Mucosa of stomach (tissue), 1 donor: ENCODE data around the gene BRSK2.
"Not testable (repeated sequence)": the region's sequence is repeated elsewhere in the genome, so short reads cannot be mapped to it uniquely, and the experiment has no call there.

Experiments used
- H3K27me3 ChIP-seq: one replicate; pipeline ENCODE4 v1.7.0; 2013; ENCODE audit warnings: mild to moderate bottlenecking, low read length; ENCODE audit not compliant: control insufficient read depth, insufficient read depth
- H3K36me3 ChIP-seq: one replicate; pipeline ENCODE4 v1.7.0; 2013; ENCODE audit warnings: low read length; ENCODE audit not compliant: control insufficient read depth, insufficient read depth
- H3K4me1 ChIP-seq: one replicate; pipeline ENCODE4 v1.7.0; 2013; ENCODE audit warnings: mild to moderate bottlenecking, low read length; ENCODE audit not compliant: control insufficient read depth, insufficient read depth
- H3K4me3 ChIP-seq: one replicate; pipeline ENCODE4 v1.7.0; 2013; ENCODE audit warnings: low read length
- H3K9ac ChIP-seq: one replicate; pipeline ENCODE4 v1.7.0; 2013; ENCODE audit warnings: mild to moderate bottlenecking, low read length, moderate library complexity
- H3K9me3 ChIP-seq: one replicate; pipeline ENCODE4 v1.7.0; 2013; ENCODE audit warnings: mild to moderate bottlenecking, low read length, moderate library complexity; ENCODE audit not compliant: control insufficient read depth
- donor health status: Pancreatic carcinoma.

Gene BRSK2

DNA sequence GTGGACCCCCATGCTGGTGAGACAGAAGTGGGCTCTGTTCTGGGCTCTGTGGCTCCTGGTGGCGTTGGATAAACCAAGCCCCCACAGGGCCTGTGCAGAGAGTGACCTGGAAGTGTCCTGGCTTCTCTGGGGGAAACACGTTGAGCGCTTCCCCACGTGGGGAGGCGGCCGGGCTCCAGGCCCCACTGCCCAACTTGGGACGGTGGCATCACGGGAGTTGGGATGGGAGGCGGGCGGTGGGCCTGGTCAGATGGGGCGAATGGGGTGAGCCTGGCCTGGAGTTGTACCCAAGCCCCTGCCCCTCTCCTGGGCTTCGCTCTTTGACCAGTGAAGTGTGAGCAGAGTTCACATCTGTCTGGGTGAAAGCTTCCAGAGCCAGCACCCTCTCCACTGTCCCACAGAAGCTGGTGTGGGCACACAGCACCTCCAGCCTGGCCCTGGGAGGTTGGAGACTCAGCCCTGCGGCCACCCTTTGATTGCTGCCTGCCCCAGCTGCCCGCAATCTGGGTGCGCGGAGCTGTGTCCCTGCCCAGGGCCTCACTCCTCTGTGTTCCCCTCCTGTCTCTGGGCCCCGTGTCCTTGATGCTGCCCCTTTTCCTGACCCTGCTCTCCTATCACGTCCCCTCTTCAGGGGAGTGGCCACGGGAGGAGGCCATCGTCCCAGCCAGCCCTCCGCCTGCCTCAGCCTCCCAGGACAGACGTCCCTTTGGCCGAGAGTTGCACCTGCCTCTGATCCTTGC is 14.2 kb downstream of the BRSK2 start:
- H3K4me3 ChIP-seq: no peak overlapping the region
- no peaks in the 10 kb centered on the region for H3K9me3 ChIP-seq
- no peak overlapping the region for H3K9ac ChIP-seq
- H3K36me3 ChIP-seq: no peaks in the 10 kb centered on the region
- H3K4me1 ChIP-seq: no peaks in the 10 kb centered on the region
- peaks cover 11% of the 10 kb centered on the region for H3K27me3 ChIP-seq

DNA sequence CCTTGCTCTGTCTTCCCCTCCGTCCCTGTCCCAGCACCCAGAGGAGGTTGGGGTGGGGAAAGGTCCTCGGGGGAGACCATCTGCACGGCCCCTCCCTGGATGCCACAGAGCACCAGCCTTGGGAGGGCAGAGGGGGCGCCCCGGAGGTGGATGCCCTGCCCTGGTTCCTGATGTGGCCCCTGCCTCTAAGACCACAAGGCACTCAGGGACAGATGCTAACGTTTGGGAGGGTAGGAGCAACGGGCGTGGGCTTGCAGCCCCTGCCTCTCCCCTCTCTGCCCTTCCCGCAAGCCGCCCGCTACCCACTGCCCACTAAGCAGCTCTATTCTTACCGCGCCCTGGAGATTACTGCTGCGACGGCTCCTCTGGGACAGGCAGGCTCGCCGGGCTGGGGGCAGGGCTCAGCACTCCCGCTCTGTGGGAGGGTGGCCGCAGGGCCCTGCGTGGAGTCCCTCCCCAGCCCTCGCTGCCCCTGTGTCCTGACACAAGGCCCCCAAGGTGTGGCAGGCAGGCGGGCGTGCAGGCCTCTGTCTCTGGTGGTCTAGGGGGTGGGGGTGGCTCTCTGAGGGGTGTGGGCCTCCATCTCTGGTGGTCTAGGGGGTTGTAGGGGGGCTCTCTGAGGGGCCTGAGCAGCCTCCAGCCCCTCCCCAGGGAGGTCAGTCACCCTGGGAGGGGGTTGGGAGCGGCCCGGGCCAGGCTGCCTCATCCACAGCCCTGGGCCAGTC is 14.9 kb downstream of the BRSK2 start:
- Histone ChIP-seq H3K27me3 (peaks cover 7% of the 10 kb centered on the region), H3K4me1 (no peaks in the 10 kb centered on the region), H3K9me3 (no peaks in the 10 kb centered on the region)

DNA sequence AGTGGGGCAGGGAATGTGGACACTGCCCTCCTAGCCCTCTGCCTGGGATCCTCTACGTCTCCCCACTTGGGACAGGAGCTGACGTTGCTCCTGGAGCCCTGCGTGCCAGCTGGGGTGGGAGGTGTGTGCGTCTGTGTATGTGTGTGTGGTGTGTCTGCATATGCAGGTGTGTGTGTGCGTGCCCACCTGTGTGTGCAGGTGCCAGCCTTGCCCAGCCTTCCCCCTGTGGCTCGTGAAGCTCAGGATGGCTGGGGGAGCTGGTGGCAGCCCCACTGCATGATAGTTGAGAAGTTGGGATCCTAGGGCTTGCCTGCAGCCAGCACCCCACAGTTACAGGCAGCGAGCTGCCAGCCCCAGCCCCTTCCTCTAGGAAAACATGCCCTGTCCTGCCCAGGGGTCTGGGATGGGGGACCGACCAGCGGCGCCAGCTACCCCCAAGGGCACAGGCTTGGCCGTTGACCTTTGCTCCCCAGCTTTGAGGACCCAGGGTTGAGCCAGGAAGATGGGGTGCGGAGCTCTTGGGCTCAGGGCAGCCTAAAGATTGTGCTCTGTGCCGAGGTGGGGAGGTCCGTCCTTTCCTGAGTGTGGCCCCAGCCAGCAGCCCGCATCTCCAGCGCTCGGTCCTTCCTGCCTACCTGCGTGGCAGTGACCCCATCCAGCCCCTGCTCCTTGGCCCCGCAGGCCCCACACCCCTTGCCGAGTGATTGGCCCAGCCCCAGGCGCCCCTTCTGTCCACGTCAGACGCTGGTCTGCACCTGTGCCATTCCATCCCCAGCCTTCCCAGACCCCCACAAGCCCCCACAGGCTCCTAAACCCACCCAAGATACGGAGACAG is 15.7 kb downstream of the BRSK2 start:
- peaks cover 7% of the 10 kb centered on the region for H3K27me3 ChIP-seq
- H3K4me1 ChIP-seq: no peaks in the 10 kb centered on the region
- no peak overlapping the region for H3K4me3 ChIP-seq
- no peaks in the 10 kb centered on the region for H3K9me3 ChIP-seq
- no peaks in the 10 kb centered on the region for H3K36me3 ChIP-seq
- H3K9ac ChIP-seq: no peak overlapping the region

More for the DNA sequence above, 14.9 kb downstream of the BRSK2 start:
- Histone ChIP-seq H3K9ac (no peak overlapping the region), H3K36me3 (no peaks in the 10 kb centered on the region), H3K4me3 (no peak overlapping the region)

DNA sequence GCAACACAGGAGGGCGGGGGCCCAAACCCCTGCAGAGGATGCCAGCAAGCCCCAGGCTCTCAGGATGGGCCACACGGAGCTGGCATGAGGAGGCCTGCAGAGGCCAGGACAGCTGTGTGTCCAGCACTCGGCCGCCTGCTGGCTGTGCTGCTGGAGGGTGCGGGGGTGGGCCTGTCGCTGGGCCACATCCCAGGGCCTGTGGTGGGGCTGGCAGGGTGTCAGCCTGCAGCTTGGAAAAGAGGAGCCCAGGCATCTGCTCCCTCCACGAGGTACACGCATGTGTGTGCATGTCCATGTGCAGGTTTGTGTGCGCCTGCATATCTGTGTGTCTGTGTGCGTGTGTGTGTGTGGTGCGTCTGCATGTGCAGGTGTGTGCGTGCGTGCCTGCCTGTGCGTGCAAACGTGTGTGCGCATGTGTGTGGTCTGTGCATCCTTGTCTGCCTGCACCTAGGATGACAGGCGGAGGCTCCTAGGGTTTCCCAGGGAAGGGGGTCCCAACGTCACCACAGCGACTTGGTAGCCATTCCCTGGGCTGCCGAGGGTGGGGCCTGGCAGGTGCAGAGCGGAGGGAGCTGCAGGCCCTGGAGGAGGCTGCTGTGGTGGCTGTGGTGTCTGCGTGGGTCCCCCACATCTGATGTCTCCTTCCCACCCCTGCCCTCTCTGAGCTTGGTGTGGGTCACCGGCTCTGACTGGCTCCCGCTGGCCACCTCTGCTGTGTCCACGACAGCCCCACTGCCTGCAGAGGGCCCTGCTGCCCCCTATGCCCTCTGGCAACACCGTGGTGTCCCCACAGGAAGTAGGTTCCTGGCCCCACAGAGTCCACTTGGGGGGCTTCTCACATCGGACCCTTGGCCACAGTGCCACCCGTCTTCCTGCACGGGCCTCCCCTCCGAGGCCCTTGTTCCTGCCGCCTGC is 17.1 kb downstream of the BRSK2 start:
- Histone ChIP-seq H3K27me3 (peaks cover 4% of the 10 kb centered on the region), H3K9me3 (no peaks in the 10 kb centered on the region), H3K9ac (no peak overlapping the region), H3K4me3 (no peak overlapping the region), H3K36me3 (no peaks in the 10 kb centered on the region), H3K4me1 (no peaks in the 10 kb centered on the region)

DNA sequence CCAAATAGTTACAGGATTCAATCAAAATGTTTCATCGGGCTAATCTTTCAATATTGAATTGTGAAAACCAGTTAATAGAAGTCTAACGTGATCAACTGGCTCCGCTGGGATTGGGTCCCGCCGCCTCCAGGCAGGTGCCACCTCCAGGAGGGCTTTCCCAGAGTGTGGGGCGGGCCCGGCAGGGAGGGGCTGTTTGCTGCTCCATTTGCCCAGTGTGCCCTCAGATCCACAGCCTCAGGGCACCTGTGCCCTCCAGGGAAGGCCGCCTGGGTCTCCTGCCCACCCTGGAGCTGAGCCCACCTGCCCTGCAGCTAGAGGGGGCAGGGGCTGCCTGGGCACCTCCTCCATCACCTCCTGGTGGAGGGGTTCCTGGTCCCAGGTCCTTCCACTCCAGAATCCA is 17.9 kb downstream of the BRSK2 start:
- peaks cover 4% of the 10 kb centered on the region for H3K27me3 ChIP-seq

DNA sequence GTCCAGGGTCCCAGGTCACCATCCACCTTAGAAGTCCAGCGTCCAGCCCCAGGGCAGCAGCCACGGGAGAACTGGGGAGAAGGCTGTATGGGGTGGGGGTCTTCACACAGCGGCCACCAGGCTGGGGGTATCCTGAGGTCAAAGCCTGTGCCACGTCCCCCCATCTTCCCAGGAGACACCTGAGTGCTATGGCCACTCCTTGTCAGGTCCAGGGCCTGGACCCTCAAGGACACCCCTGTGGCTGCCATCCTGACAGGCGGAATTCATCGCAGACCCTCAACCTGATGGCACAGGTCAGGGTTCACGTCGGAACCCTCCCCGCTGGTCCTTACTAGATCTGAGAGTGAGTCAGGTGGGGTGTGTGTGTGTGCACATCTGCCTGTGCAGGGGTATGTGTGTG is 18.6 kb downstream of the BRSK2 start:
- H3K9ac ChIP-seq: no peak overlapping the region
- H3K27me3 ChIP-seq: peaks cover 4% of the 10 kb centered on the region
- no peaks in the 10 kb centered on the region for H3K36me3 ChIP-seq
- H3K4me1 ChIP-seq: no peaks in the 10 kb centered on the region
- no peak overlapping the region for H3K4me3 ChIP-seq
- no peaks in the 10 kb centered on the region for H3K9me3 ChIP-seq

More for the DNA sequence above, 17.9 kb downstream of the BRSK2 start:
- Histone ChIP-seq H3K36me3 (no peaks in the 10 kb centered on the region), H3K9ac (no peak overlapping the region), H3K4me3 (no peak overlapping the region), H3K4me1 (no peaks in the 10 kb centered on the region), H3K9me3 (no peaks in the 10 kb centered on the region)

DNA sequence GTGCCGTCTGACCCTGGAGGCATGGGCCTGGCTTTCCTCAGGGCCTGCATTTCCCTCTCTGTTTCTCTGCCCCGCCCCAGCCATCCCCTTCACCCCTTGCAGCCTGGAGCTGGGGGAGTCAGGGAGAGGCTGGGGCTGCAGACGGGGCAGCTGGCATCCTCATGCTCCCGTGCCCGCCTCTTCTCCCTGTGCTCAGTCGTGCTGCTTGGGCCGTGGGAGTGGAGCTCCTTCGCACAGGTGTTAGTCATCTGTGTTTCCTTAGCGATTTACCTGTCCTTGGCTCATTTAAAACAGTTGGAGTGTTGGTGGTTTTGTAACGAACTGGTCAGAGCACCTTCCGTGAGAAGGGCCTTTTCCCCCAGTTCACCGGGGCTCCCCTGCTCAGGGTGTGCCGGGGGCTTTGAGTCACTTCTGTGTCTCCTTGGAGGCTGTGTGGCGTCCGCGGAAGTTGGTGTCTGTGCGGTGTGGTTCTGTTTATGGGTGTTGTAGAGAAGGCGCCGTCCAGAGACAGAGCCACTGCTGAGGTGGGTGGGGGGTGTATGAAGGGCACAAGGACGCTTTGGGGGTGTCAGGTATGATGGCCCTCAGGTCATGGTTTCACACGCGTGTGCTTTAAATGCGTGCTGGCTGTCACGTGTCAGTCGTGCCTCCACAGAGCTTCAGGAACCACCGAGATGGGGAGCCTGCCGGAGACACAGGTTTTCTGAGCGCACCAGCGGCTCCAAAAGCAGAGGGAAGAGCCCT is 19.5 kb downstream of the BRSK2 start:
- H3K4me1 ChIP-seq: no peaks in the 10 kb centered on the region
- no peaks in the 10 kb centered on the region for H3K9me3 ChIP-seq
- peaks cover 4% of the 10 kb centered on the region for H3K27me3 ChIP-seq
- no peaks in the 10 kb centered on the region for H3K36me3 ChIP-seq
- no peak overlapping the region for H3K4me3 ChIP-seq
- H3K9ac ChIP-seq: no peak overlapping the region

DNA sequence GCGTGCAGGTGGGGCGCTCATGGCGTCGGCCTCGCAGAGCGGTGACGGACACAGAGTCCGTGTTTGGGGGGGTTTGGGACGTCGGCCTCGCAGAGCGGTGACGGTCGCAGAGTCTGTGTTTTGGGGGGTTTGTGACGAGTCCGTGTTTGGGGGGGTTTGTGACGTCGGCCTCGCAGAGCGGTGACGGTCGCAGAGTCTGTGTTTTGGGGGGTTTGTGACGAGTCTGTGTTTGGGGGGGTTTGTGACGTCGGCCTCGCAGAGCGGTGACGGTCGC is 20.1 kb downstream of the BRSK2 start:
- not testable (repeated sequence) for H3K9me3 ChIP-seq, H3K4me1 ChIP-seq, H3K27me3 ChIP-seq, H3K36me3 ChIP-seq, H3K9ac ChIP-seq, H3K4me3 ChIP-seq

DNA sequence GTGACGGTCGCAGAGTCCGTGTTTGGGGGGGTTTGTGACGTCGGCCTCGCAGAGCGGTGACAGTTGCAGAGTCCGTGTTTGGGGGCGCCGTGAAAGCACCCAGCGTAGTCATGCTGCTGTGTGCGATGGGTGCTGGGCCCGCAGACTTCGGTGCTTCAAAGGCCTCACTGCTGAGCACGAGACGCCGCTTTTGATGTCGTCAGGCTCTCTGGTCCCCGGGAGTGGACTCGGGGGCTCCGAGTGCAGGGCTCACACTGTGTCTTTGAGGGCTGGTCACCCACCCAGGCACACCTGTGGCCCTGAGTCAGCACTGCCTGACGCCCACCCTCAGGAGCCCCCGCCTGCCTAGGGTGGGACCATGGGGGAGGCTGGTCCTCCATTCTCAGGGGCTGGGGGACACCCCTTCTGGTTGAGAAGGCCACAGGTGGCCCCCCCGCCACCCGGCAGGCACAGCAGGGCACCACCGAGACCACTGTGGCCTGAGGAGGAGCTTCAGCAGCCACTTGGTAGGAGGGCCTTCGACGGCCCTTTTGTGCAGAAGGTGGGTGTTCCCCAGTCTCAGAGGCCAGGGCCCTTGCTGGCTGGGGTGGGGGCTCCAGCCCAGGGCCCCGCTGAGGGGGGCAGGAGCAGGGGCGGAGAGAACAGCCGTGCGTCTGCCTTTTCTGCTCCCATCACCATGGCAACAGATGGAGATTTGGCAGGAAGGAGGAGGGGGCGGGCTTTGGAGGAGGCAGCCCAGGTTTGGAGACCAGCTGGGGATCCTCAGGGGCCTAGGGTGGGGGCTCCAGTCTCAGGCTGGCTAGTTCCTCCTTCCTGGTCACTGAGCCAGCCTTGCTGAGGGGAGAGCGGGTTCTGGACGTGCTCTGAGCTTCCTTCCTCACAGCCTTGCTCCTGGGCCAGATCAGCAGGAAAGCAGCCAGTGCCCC is 20.9 kb downstream of the BRSK2 start:
- no peaks in the 10 kb centered on the region for H3K36me3 ChIP-seq
- no peak overlapping the region for H3K9ac ChIP-seq
- peaks cover 4% of the 10 kb centered on the region for H3K27me3 ChIP-seq
- H3K9me3 ChIP-seq: no peaks in the 10 kb centered on the region
- H3K4me3 ChIP-seq: no peak overlapping the region
- no peaks in the 10 kb centered on the region for H3K4me1 ChIP-seq

DNA sequence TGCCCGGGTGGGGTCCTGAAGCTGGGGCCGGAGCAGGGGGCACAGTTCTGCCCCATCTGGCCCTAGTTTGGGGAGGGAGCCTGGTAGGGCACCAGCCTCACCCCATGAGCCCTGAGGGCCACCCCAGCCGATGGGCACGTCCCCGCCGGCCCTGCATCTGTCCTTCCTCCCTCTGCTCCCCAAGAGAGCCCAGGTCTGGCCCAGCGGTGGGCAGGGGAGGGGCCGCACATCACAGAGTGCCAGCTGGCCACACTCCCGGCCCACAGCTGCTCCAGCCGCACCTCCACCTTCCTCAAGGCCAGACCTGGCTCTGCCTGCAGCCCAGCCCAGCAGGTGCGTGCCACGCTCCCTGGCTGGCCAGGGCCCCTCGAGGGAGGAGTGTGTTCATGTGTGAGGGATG is 21.6 kb downstream of the BRSK2 start:
- H3K9ac ChIP-seq: no peak overlapping the region
- H3K27me3 ChIP-seq: peaks cover 4% of the 10 kb centered on the region
- H3K4me1 ChIP-seq: no peaks in the 10 kb centered on the region
- H3K4me3 ChIP-seq: no peak overlapping the region
- no peaks in the 10 kb centered on the region for H3K36me3 ChIP-seq
- no peaks in the 10 kb centered on the region for H3K9me3 ChIP-seq
